WTC11 (cell line): Measurements from ENCODE around the gene KRT82.

Source experiments
- ATF1 ChIP-seq: sonication (generic); formaldehyde crosslinking; IDR thresholded peaks from 2 replicates; pipeline ENCODE4 v1.8.1; 2023; ENCODE audit warnings: mild to moderate bottlenecking, moderate library complexity, missing genetic modification reagents
- EMX1 ChIP-seq: fragments of 250-450 bp; sonication (Bioruptor Pico); IDR thresholded peaks from 2 replicates; pipeline ENCODE4 v1.8.0; 2021; ENCODE audit warnings: mild to moderate bottlenecking
- IRF1 ChIP-seq: sonication (generic); formaldehyde crosslinking; IDR thresholded peaks from 2 replicates; pipeline ENCODE4 v1.8.0; 2023; ENCODE audit warnings: missing genetic modification reagents
- IRF2 ChIP-seq: sonication (generic); formaldehyde crosslinking; IDR thresholded peaks from 2 replicates; pipeline ENCODE4 v1.8.0; 2022; ENCODE audit warnings: low read depth, missing genetic modification reagents, borderline replicate concordance
- KAT7 ChIP-seq: sonication (generic); formaldehyde crosslinking; IDR thresholded peaks from 2 replicates; pipeline ENCODE4 v1.8.1; 2023; ENCODE audit warnings: missing genetic modification reagents, mild to moderate bottlenecking, borderline replicate concordance
- NFE2L1 ChIP-seq: sonication (generic); formaldehyde crosslinking; IDR thresholded peaks from 2 replicates; pipeline ENCODE4 v1.8.1; 2023; ENCODE audit warnings: missing genetic modification reagents
- RELA ChIP-seq: sonication (generic); formaldehyde crosslinking; IDR thresholded peaks from 2 replicates; pipeline ENCODE4 v1.8.1; 2022; ENCODE audit warnings: missing genetic modification reagents, mild to moderate bottlenecking, borderline replicate concordance
- TEAD4 ChIP-seq: sonication (generic); formaldehyde crosslinking; IDR thresholded peaks from 2 replicates; pipeline ENCODE4 v1.8.0; 2022; ENCODE audit warnings: mild to moderate bottlenecking, missing genetic modification reagents
- ZNF512 ChIP-seq: sonication (generic); formaldehyde crosslinking; IDR thresholded peaks from 2 replicates; pipeline ENCODE4 v1.8.1; 2022; ENCODE audit warnings: missing genetic modification reagents, borderline replicate concordance
- TF ChIP-seq, protein P1 (sequence below): fragments of 200-600 bp; IDR thresholded peaks from 2 replicates; pipeline ENCODE4 v1.8.0; 2022; ENCODE audit warnings: antibody characterized with exemption
- TF ChIP-seq, protein P2 (sequence below): sonication (generic); formaldehyde crosslinking; IDR thresholded peaks from 2 replicates; pipeline ENCODE4 v1.8.0; 2022; ENCODE audit warnings: mild to moderate bottlenecking, missing genetic modification reagents
- TF ChIP-seq, protein P3 (sequence below): sonication (generic); formaldehyde crosslinking; IDR thresholded peaks from 2 replicates; pipeline ENCODE4 v1.8.0; 2022; ENCODE audit warnings: mild to moderate bottlenecking, missing genetic modification reagents

- TF ChIP-seq, protein P1, sequence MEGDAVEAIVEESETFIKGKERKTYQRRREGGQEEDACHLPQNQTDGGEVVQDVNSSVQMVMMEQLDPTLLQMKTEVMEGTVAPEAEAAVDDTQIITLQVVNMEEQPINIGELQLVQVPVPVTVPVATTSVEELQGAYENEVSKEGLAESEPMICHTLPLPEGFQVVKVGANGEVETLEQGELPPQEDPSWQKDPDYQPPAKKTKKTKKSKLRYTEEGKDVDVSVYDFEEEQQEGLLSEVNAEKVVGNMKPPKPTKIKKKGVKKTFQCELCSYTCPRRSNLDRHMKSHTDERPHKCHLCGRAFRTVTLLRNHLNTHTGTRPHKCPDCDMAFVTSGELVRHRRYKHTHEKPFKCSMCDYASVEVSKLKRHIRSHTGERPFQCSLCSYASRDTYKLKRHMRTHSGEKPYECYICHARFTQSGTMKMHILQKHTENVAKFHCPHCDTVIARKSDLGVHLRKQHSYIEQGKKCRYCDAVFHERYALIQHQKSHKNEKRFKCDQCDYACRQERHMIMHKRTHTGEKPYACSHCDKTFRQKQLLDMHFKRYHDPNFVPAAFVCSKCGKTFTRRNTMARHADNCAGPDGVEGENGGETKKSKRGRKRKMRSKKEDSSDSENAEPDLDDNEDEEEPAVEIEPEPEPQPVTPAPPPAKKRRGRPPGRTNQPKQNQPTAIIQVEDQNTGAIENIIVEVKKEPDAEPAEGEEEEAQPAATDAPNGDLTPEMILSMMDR: no peak
- TF ChIP-seq, protein P2, sequence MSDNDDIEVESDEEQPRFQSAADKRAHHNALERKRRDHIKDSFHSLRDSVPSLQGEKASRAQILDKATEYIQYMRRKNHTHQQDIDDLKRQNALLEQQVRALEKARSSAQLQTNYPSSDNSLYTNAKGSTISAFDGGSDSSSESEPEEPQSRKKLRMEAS (CRISPR knock-in tag): no peak
- TF ChIP-seq IRF1 (CRISPR knock-in tag) (no peak), ATF1 (CRISPR knock-in tag) (no peak), IRF2 (no peak), KAT7 (CRISPR knock-in tag) (no peak), RELA (CRISPR knock-in tag) (no peak), ZNF512 (CRISPR knock-in tag) (no peak), TEAD4 (CRISPR knock-in tag) (no peak), NFE2L1 (no peak), EMX1 (CRISPR knock-in tag) (no peak)
- TF ChIP-seq, protein P3, sequence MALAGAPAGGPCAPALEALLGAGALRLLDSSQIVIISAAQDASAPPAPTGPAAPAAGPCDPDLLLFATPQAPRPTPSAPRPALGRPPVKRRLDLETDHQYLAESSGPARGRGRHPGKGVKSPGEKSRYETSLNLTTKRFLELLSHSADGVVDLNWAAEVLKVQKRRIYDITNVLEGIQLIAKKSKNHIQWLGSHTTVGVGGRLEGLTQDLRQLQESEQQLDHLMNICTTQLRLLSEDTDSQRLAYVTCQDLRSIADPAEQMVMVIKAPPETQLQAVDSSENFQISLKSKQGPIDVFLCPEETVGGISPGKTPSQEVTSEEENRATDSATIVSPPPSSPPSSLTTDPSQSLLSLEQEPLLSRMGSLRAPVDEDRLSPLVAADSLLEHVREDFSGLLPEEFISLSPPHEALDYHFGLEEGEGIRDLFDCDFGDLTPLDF: no peak
Measured at GRCh38 chr12:52440821-52441319, 34.7 kb upstream of the KRT82 start.
